Activated naive CD8-positive, alpha-beta T cell treated with anti-CD3 and anti-CD28 coated beads, Interleukin-2, amount 10 ng/mL, durations not matched to agents 7 days and 5 days (primary cell): ENCODE measurements around the gene WDR90. TPM values are rescaled to one million over a fixed set of nuclear protein-coding genes. Genes with fewer than 3 reads are reported as not detected.

ENCODE experiments used
- ATAC-seq: fragments of 150-1000 bp; cut with Tn5 transposase; one replicate; pipeline ENCODE4 v1.10.0; 2021; ENCODE audit warnings: low read depth, moderate library complexity
- POLR2A ChIA-PET: fragments of 350-600 bp; sonication (Branson Sonifier 250); formaldehyde crosslinking; loops from one replicate; lab custom pipeline; 2021; ENCODE audit warnings: antibody characterized with exemption; lab: Charles Lee
- DNase-seq: peaks from one replicate; pipeline ENCODE4 v3.0.0; 2021
- H3K27ac Mint-ChIP-seq: one replicate; pipeline ENCODE4 v1.8.0; 2022; ENCODE audit warnings: mild to moderate bottlenecking, mixed read lengths
- H3K27me3 Mint-ChIP-seq: one replicate; pipeline ENCODE4 v1.8.0; 2022; ENCODE audit warnings: mild to moderate bottlenecking, moderate library complexity, mixed read lengths
- H3K36me3 Mint-ChIP-seq: one replicate; pipeline ENCODE4 v1.8.0; 2021; ENCODE audit warnings: mild to moderate bottlenecking, mixed read lengths
- H3K4me1 Mint-ChIP-seq: one replicate; pipeline ENCODE4 v1.8.0; 2021; ENCODE audit warnings: mixed read lengths
- H3K4me3 Mint-ChIP-seq: one replicate; pipeline ENCODE4 v1.8.0; 2022; ENCODE audit warnings: mild to moderate bottlenecking, moderate library complexity, mixed read lengths
- H3K9me3 Mint-ChIP-seq: one replicate; pipeline ENCODE4 v1.8.0; 2021; ENCODE audit warnings: mixed read lengths
- total RNA-seq, 2 experiments: library from RNA; stranded (reverse); gene quantifications; one replicate each; pipeline ENCODE4 v1.2.3, GENCODE V29; 2021

WDR90 gene
- total RNA-seq, 2 experiments from 2014 or later, result 73.2 to 79.1 TPM

- H3K36me3 Mint-ChIP-seq, result no peaks in the 10 kb centered on the region
- H3K4me3 Mint-ChIP-seq, result no peak overlapping the region
- DNase-seq (no peak), ATAC-seq (no peak)
- POLR2A ChIA-PET, result interaction anchor here (0.8 kb wide), 1 partner anchor 16 kb away, joined by 3 read pairs; the partner anchor contains the start of gene ANTKMT
- peaks cover 48% of the 10 kb centered on the region for H3K27me3 Mint-ChIP-seq
- no peaks in the 10 kb centered on the region for H3K9me3 Mint-ChIP-seq
- H3K4me1 Mint-ChIP-seq, result no peaks in the 10 kb centered on the region
- no peak overlapping the region for H3K27ac Mint-ChIP-seq
Measured at GRCh38 chr16:704552-705380, 55.6 kb downstream of the WDR90 start.

GRCh38 chr16:705431-706188 is 56.4 kb downstream of the WDR90 start, which contains the start of gene FBXL16:
Gene FBXL16 (minus strand): TSS chr16:705801. CDS start chr16:697405, 8,396 bp downstream.
- Mint-ChIP-seq H3K4me3 (no peak within 1 kb of the TSS), H3K27ac (no peak within 1 kb of the TSS), H3K4me1 (no peaks in the 10 kb centered on the region), H3K36me3 (no peaks in the 10 kb centered on the region), H3K27me3 (peaks cover 45% of the 10 kb centered on the region), H3K9me3 (no peaks in the 10 kb centered on the region)
- DNase-seq (no peak), ATAC-seq (no peak)
- POLR2A ChIA-PET, result interaction anchor here (1.3 kb wide), 1 partner anchor 10 kb away, joined by 3 read pairs; no protein-coding TSS in a partner anchor

- Mint-ChIP-seq H3K4me3 (no peak overlapping the region), H3K36me3 (no peaks in the 10 kb centered on the region), H3K27me3 (peaks cover 48% of the 10 kb centered on the region), H3K27ac (no peak overlapping the region), H3K9me3 (no peaks in the 10 kb centered on the region), H3K4me1 (no peaks in the 10 kb centered on the region)
- POLR2A ChIA-PET, result interaction anchor here (0.9 to 1.3 kb wide), 2 partner anchors 10 to 11 kb away, joined by 3 read pairs; no protein-coding TSS in a partner anchor
- DNase-seq, result no peak
- no peak for ATAC-seq
Measured at GRCh38 chr16:706189-707061, 57.3 kb downstream of the WDR90 start.

- ATAC-seq (no peak), DNase-seq (no peak)
- no peaks in the 10 kb centered on the region for H3K36me3 Mint-ChIP-seq
- no peaks in the 10 kb centered on the region for H3K9me3 Mint-ChIP-seq
- no peak overlapping the region for H3K4me3 Mint-ChIP-seq
- no peak overlapping the region for H3K27ac Mint-ChIP-seq
- POLR2A ChIA-PET, result interaction anchor here (0.9 kb wide), 1 partner anchor 9 kb away, joined by 3 read pairs; no protein-coding TSS in a partner anchor
- no peaks in the 10 kb centered on the region for H3K4me1 Mint-ChIP-seq
- H3K27me3 Mint-ChIP-seq, result peaks cover 42% of the 10 kb centered on the region
Measured at GRCh38 chr16:707062-707538, 57.9 kb downstream of the WDR90 start.

- Mint-ChIP-seq H3K9me3 (no peaks in the 10 kb centered on the region), H3K27me3 (peaks cover 40% of the 10 kb centered on the region), H3K36me3 (no peaks in the 10 kb centered on the region), H3K27ac (no peak overlapping the region), H3K4me1 (no peaks in the 10 kb centered on the region), H3K4me3 (no peak overlapping the region)
- POLR2A ChIA-PET, result interaction anchor here (1.0 kb wide), 1 partner anchor 80 kb away, joined by 4 read pairs; the partner anchor contains the start of genes CHTF18 and RPUSD1
- ATAC-seq (no peak), DNase-seq (no peak)
Measured at GRCh38 chr16:708019-708418, 58.9 kb downstream of the WDR90 start.

GRCh38 chr16:708959-709358 is 59.8 kb downstream of the WDR90 start:
- H3K4me3 Mint-ChIP-seq, result no peak overlapping the region

GRCh38 chr16:709566-710499 is 60.7 kb downstream of the WDR90 start:
- Mint-ChIP-seq H3K9me3 (no peaks in the 10 kb centered on the region), H3K36me3 (no peaks in the 10 kb centered on the region), H3K27me3 (peaks cover 37% of the 10 kb centered on the region), H3K4me1 (peaks cover 3% of the 10 kb centered on the region), H3K27ac (no peak overlapping the region), H3K4me3 (no peak overlapping the region)
- no peak for DNase-seq
- POLR2A ChIA-PET, result interaction anchor here (0.5 kb wide), 1 partner anchor 347 kb away, joined by 3 read pairs; no protein-coding TSS in a partner anchor
- ATAC-seq, result no peak

More at GRCh38 chr16:708959-709358, 59.8 kb downstream of the WDR90 start:
- no peak for DNase-seq
- no peak for ATAC-seq
- no peaks in the 10 kb centered on the region for H3K36me3 Mint-ChIP-seq
- H3K4me1 Mint-ChIP-seq, result no peaks in the 10 kb centered on the region
- POLR2A ChIA-PET, result interaction anchor here (1.0 kb wide), 1 partner anchor 79 kb away, joined by 4 read pairs; the partner anchor contains the start of genes CHTF18 and RPUSD1
- H3K27me3 Mint-ChIP-seq, result peaks cover 40% of the 10 kb centered on the region
- H3K27ac Mint-ChIP-seq, result no peak overlapping the region
- no peaks in the 10 kb centered on the region for H3K9me3 Mint-ChIP-seq

- peaks cover 37% of the 10 kb centered on the region for H3K27me3 Mint-ChIP-seq
- H3K27ac Mint-ChIP-seq, result no peak overlapping the region
- H3K4me3 Mint-ChIP-seq, result no peak overlapping the region
- POLR2A ChIA-PET, result interaction anchor here (0.5 kb wide), 1 partner anchor 347 kb away, joined by 3 read pairs; no protein-coding TSS in a partner anchor
- ATAC-seq (no peak), DNase-seq (no peak)
- H3K4me1 Mint-ChIP-seq, result peaks cover 3% of the 10 kb centered on the region
- H3K36me3 Mint-ChIP-seq, result no peaks in the 10 kb centered on the region
- H3K9me3 Mint-ChIP-seq, result no peaks in the 10 kb centered on the region
Measured at GRCh38 chr16:710500-711075, 61.4 kb downstream of the WDR90 start.

GRCh38 chr16:711084-711483 is 61.9 kb downstream of the WDR90 start:
- DNase-seq (no peak), ATAC-seq (no peak)
- Mint-ChIP-seq H3K36me3 (no peaks in the 10 kb centered on the region), H3K9me3 (no peaks in the 10 kb centered on the region), H3K27me3 (peaks cover 41% of the 10 kb centered on the region), H3K4me3 (no peak overlapping the region), H3K4me1 (peaks cover 3% of the 10 kb centered on the region), H3K27ac (no peak overlapping the region)
- POLR2A ChIA-PET, result no interaction called here

GRCh38 chr16:711548-712320 is 62.6 kb downstream of the WDR90 start:
- H3K27ac Mint-ChIP-seq, result no peak overlapping the region
- H3K4me3 Mint-ChIP-seq, result no peak overlapping the region
- H3K27me3 Mint-ChIP-seq, result peaks cover 39% of the 10 kb centered on the region
- POLR2A ChIA-PET, result interaction anchor here (1.0 to 1.2 kb wide), 2 partner anchors 29 to 74 kb away, joined by 4 to 5 read pairs; partner anchors contain the start of gene CIAO3
- ATAC-seq (peak; percentile 66), DNase-seq (peak; percentile 89)
- H3K4me1 Mint-ChIP-seq, result peaks cover 4% of the 10 kb centered on the region
- H3K9me3 Mint-ChIP-seq, result no peaks in the 10 kb centered on the region
- no peaks in the 10 kb centered on the region for H3K36me3 Mint-ChIP-seq
